ENCODE measurements around the gene MACC1. TPM values are rescaled to one million over a fixed set of nuclear protein-coding genes. Genes with fewer than 3 reads are reported as not detected.

Gene MACC1
- polyA plus RNA-seq, 2 donors: 4.9 to 5.6 TPM

Other genes starting within 250 kb of the MACC1 start
- gene ITGB8, start 113.5 kb upstream of the MACC1 start, polyA plus RNA-seq: 1 to 10 TPM; 4.2 to 5.0 TPM